Heart left ventricle (tissue), 13 donors: ENCODE measurements around the gene GRM7.

Experiments used
- POLR2A ChIP-seq, 2 donors: fragments of 450-650 bp; IDR thresholded peaks; one replicate each; pipeline ENCODE4 v1.6.1; 2017; ENCODE audit warnings: antibody characterized with exemption in 2 of 2, mild to moderate bottlenecking in 2 of 2, moderate library complexity in 2 of 2
- TF ChIP-seq, protein P1 (sequence below), 12 donors: fragments of 200-600 bp; sonication (generic) in 4 of 12; IDR thresholded peaks; one replicate each; pipeline versions ENCODE4 v1.5.0 to v1.8.0; 2018 to 2022; ENCODE audit warnings: antibody characterized with exemption in 12 of 12, mild to moderate bottlenecking in 5 of 12
- donor health status: ischemic (EF 13 %, LVEDD 7.1; RV severe dilation, severe dysfunction).
- donor health status: DM: no; HTN: yes; CAD: no.
- donor health status: DM: no; HTN: no; CAD: no.
- donor health status: ischemic (EF 25% LVEDD 6.9; RV normal size, moderate dysfunction).
- donor health status: ischemic (EF 25% LVEDD 5.7; RV mildly dilated, moderate dysfunction).
- donor health status: ischemic (EF 35%, LVEDD 5.7; RV mildly dilated, moderate dysfunction).
- donor health status: nonischemic (EF 11% LVEDD 7.7; RV severe dilation, severe dysfunction).
- donor health status: DM: yes; HTN: yes; CAD: no.
- donor health status: PGD.
- donor health status: ischemic (EF 29% LVEDD 5.4; RV normal size, mild dysfunction).
- donor health status: nonischemic (EF 23%, LVEDD 6.1; RV moderate dilation, normal function).

DNA sequence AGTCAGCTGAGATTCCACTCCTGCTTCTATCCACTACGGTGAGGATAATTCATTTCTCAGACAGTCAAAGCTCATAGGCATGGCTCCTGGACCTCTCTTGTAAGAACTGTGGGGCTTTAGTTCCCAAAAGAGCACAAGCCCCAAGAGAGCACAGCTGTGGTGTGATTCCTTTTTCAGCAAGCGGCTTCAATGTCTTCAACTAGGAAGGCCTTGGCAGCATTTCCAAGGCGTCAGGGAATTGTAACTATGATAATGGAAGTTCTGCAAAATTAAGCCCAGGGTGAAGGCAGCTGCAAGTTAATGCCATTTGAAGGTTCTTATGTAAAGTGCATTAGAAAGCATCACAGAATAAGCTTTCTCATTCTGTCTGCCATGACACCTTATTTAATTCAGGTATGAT, 657.1 kb downstream of the GRM7 start:
- TF ChIP-seq, protein P1, sequence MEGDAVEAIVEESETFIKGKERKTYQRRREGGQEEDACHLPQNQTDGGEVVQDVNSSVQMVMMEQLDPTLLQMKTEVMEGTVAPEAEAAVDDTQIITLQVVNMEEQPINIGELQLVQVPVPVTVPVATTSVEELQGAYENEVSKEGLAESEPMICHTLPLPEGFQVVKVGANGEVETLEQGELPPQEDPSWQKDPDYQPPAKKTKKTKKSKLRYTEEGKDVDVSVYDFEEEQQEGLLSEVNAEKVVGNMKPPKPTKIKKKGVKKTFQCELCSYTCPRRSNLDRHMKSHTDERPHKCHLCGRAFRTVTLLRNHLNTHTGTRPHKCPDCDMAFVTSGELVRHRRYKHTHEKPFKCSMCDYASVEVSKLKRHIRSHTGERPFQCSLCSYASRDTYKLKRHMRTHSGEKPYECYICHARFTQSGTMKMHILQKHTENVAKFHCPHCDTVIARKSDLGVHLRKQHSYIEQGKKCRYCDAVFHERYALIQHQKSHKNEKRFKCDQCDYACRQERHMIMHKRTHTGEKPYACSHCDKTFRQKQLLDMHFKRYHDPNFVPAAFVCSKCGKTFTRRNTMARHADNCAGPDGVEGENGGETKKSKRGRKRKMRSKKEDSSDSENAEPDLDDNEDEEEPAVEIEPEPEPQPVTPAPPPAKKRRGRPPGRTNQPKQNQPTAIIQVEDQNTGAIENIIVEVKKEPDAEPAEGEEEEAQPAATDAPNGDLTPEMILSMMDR (IDR thresholded peaks at IDR 0.05), result no peak
- TF ChIP-seq POLR2A (IDR thresholded peaks at IDR 0.05), result no peak
